Tibial nerve (tissue), 4 donors: ENCODE measurements around the gene DEGS2. TPM values are rescaled to one million over a fixed set of nuclear protein-coding genes. Genes with fewer than 3 reads are reported as not detected.
A peak's percentile ranks its signal among the peaks of the same experiment; 100 is the strongest.

ENCODE experiments used
- DNase-seq, 2 donors: peaks; one replicate each; pipeline ENCODE4 v3.0.0-alpha.2; 2019; ENCODE audit warnings: low spot score in 2 of 2
- H3K27ac ChIP-seq, 4 donors: fragments of 200-600 bp; sonication (generic) in 3 of 4; one replicate each; pipeline ENCODE4 v1.5.1; 2017 to 2019; ENCODE audit warnings: mild to moderate bottlenecking in 1 of 4
- H3K27me3 ChIP-seq, 2 donors: fragments of 200-600 bp; sonication (generic) in 1 of 2; one replicate each; pipeline versions ENCODE4 v1.5.1 to v1.6.0; 2017 to 2019
- H3K36me3 ChIP-seq, 3 donors: fragments of 200-600 bp; sonication (generic); one replicate each; pipeline ENCODE4 v1.5.1; 2018 to 2019
- H3K4me1 ChIP-seq, 4 donors: fragments of 200-600 bp; sonication (generic) in 3 of 4; one replicate each; pipeline ENCODE4 v1.5.1; 2017 to 2019
- H3K4me3 ChIP-seq, 4 donors: fragments of 200-600 bp; sonication (generic) in 3 of 4; one replicate each; pipeline ENCODE4 v1.5.1; 2017 to 2019; ENCODE audit warnings: mild to moderate bottlenecking in 1 of 4, moderate library complexity in 1 of 4
- H3K9me3 ChIP-seq, 4 donors: fragments of 200-600 bp; sonication (generic) in 3 of 4; one replicate each; pipeline ENCODE4 v1.5.1; 2017 to 2019
- CTCF ChIP-seq, 5 experiments: fragments of 200-600 bp in 3 of 5; fragments of 450-650 bp in 2 of 5; sonication (generic) in 3 of 5; IDR thresholded peaks; one replicate each; pipeline ENCODE4 v1.5.1; 2016 to 2019; ENCODE audit warnings: antibody characterized with exemption in 5 of 5, mild to moderate bottlenecking in 3 of 5, moderate library complexity in 2 of 5
- EP300 ChIP-seq, 2 donors: sonication (generic); formaldehyde crosslinking; IDR thresholded peaks; one replicate each; pipeline ENCODE4 v1.6.1; 2017; ENCODE audit warnings: antibody characterized with exemption in 2 of 2, mild to moderate bottlenecking in 1 of 2
- POLR2A ChIP-seq, 2 donors: fragments of 450-650 bp; IDR thresholded peaks; one replicate each; pipeline ENCODE4 v1.6.1; 2017; ENCODE audit warnings: antibody characterized with exemption in 2 of 2, mild to moderate bottlenecking in 2 of 2, moderate library complexity in 2 of 2
- WGBS, 2 donors: methylation state at CpG; one replicate each; pipeline ENCODE4 v1.1.5; 2018; 5-methylcytosine and 5-hydroxymethylcytosine counted together
- small RNA-seq: library from RNA; depleted of rRNA; stranded (forward); fragments of <200 nt; gene quantifications from one replicate; pipeline ENCODE3, GENCODE V24; 2016
- total RNA-seq, 4 donors: library from RNA; depleted of rRNA; stranded (reverse); fragments of >200 nt; gene quantifications; one replicate each; pipeline ENCODE4 v1.1.0, GENCODE V29; 2016

Gene DEGS2
- total RNA-seq, 4 donors from 2014 or later: 1.3 to 5.1 (median 1.8) TPM

DNA sequence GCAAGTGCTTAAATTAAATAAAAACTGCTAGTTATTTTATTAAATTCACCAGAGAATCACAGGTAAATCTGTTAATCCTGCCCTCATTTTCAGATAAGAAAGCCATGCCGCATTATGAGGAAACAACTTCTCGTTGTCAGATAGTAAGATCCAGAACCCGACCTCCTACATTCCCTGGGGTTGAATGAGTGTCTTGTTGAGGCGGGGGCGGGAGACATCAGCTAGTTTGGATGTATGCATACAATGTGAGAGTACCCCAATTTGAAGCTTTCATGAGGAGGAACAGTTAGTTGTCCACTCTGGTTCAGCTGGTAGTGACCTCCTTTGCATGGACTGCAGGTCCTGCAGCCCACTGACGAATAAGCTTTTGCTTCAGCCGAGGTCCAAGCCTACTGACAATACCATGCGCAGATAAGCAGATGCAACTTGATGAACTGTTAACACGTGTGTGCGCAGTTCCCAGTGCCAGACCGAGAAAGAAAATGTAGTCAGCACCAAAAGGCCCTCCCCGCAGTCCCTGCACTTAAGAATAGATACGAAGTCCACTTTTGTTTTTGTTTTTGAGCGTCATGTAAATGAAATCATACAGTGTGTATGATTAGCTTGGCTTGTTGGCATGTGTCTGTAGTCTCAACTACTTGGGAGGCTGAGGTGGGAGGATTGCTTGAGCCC is 59.3 kb downstream of the DEGS2 start:
- DNase-seq: no peak
- TF ChIP-seq CTCF (IDR thresholded peaks at IDR 0.05) (no peak), POLR2A (IDR thresholded peaks at IDR 0.05) (no peak), EP300 (IDR thresholded peaks at IDR 0.05) (no peak)
- Histone ChIP-seq H3K9me3 (no peaks in the 10 kb centered on the region), H3K27ac (no peak overlapping the region), H3K4me1 (peaks cover 0 to 32% (median 20%) of the 10 kb centered on the region in 4 donors), H3K36me3 (peaks cover 0 to 12% (median 0%) of the 10 kb centered on the region in 3 donors), H3K27me3 (no peaks in the 10 kb centered on the region), H3K4me3 (no peak overlapping the region)
- WGBS, 2 donors: 86 to 89% methylated on average over 14 of the region's 14 CpGs

- no peaks in the 10 kb centered on the region for H3K9me3 ChIP-seq
- H3K27ac ChIP-seq: no peak overlapping the region
- peaks cover 0 to 12% (median 5%) of the 10 kb centered on the region in 4 donors for H3K4me1 ChIP-seq
- WGBS, 2 donors: 86 to 94% methylated on average over 8 of the region's 8 CpGs
- no peak overlapping the region for H3K4me3 ChIP-seq
- TF ChIP-seq EP300 (IDR thresholded peaks at IDR 0.05) (no peak), POLR2A (IDR thresholded peaks at IDR 0.05) (no peak), CTCF (IDR thresholded peaks at IDR 0.05) (no peak)
- DNase-seq: no peak
- H3K27me3 ChIP-seq: no peaks in the 10 kb centered on the region
- H3K36me3 ChIP-seq: peaks cover 0 to 12% (median 0%) of the 10 kb centered on the region in 3 donors
Measured at GRCh38 chr14:100098171-100098570, 61.3 kb downstream of the DEGS2 start.

DNA sequence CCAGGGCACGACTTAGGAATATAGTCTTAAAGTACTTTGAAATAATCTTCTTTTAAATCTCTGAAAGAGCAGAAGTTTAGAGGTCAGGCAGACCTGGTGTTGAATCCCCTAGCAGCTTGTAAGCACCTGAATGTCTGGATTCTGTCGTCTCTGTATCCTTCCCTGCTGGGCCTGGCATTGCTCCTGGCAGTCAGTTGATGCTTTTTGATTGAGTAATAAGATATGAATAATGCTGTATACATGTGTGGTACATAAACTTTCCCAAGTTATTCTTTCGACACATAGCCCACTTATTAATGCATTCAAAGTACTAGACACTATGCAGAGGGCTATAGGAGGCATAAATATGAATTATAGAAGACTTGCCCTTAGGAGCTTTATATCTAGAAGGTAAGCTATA is 62.8 kb downstream of the DEGS2 start:
- H3K4me3 ChIP-seq: no peak overlapping the region
- peaks cover 0 to 3% (median 0%) of the 10 kb centered on the region in 4 donors for H3K4me1 ChIP-seq
- no peaks in the 10 kb centered on the region for H3K9me3 ChIP-seq
- H3K27ac ChIP-seq: no peak overlapping the region
- no peaks in the 10 kb centered on the region for H3K27me3 ChIP-seq
- peaks cover 0 to 15% (median 0%) of the 10 kb centered on the region in 3 donors for H3K36me3 ChIP-seq
- 86 to 87% methylated on average over 3 of the region's 3 CpGs for WGBS, 2 donors
- no peak for DNase-seq
- TF ChIP-seq POLR2A (IDR thresholded peaks at IDR 0.05) (no peak), CTCF (IDR thresholded peaks at IDR 0.05) (no peak), EP300 (IDR thresholded peaks at IDR 0.05) (no peak)

Small RNA genes lying within 50 kb of the gene (small RNA-seq; reads per million reads assigned to genes)
- gene MIR151B (5.0 reads per million, percentile 84 among the genes with 10 or more reads in this experiment), gene MIR342 (90.4 reads per million, percentile 95 among the genes with 10 or more reads in this experiment)

Other genes with a start within 250 kb of the DEGS2 start
- gene EVL, start 94.2 kb downstream of the DEGS2 start, total RNA-seq: 10 to 100 TPM; 42.6 to 94.6 (median 59.8) TPM
- 10 to 100 TPM; 55.9 to 60.3 (median 58.7) TPM for gene YY1, start 79.5 kb upstream of the DEGS2 start, total RNA-seq
- gene SLC25A29, start 146.8 kb upstream of the DEGS2 start, total RNA-seq: 100 to 1,000 TPM in 3 of 4 donors, 10 to 100 TPM in 1; 92.2 to 276 (median 173) TPM
- gene SLC25A47, start 163.7 kb upstream of the DEGS2 start, total RNA-seq: 1 to 10 TPM in 1 of 4 donors, not detected in 3; 2.5 TPM
- 10 to 100 TPM; 10.7 to 22.1 (median 15.0) TPM for gene WDR25, start 216.8 kb upstream of the DEGS2 start, total RNA-seq